HG02571 (cell line): Measurements from ENCODE around the gene TRAPPC2L.

Experiments used
- ATAC-seq: cut with Tn5 transposase; IDR thresholded peaks from one replicate; pipeline ENCODE4 v1.9.1; 2021; ENCODE audit warnings: mild to moderate bottlenecking, moderate library complexity; ENCODE audit not compliant: unreplicated experiment

Gene TRAPPC2L

GRCh38 chr16:88839026-88839529 lies 17.8 kb upstream of the TRAPPC2L start:
- ATAC-seq = no peak

GRCh38 chr16:88839745-88840599 lies 17.0 kb upstream of the TRAPPC2L start:
- no peak for ATAC-seq

GRCh38 chr16:88840600-88841215 lies 16.2 kb upstream of the TRAPPC2L start:
- ATAC-seq = no peak

GRCh38 chr16:88841521-88842307 lies 15.2 kb upstream of the TRAPPC2L start:
- ATAC-seq = no peak

GRCh38 chr16:88842308-88842756 lies 14.6 kb upstream of the TRAPPC2L start:
- no peak for ATAC-seq

- ATAC-seq = no peak
Measured at GRCh38 chr16:88842806-88843205, 14.1 kb upstream of the TRAPPC2L start.

- ATAC-seq = no peak
Measured at GRCh38 chr16:88843256-88843655, 13.7 kb upstream of the TRAPPC2L start.

- ATAC-seq = no peak
Measured at GRCh38 chr16:88844419-88845036, 12.4 kb upstream of the TRAPPC2L start.

GRCh38 chr16:88846088-88846487 lies 10.8 kb upstream of the TRAPPC2L start:
- no peak for ATAC-seq

GRCh38 chr16:88847654-88848053 lies 9.3 kb upstream of the TRAPPC2L start:
- no peak for ATAC-seq

GRCh38 chr16:88848557-88848956 lies 8.4 kb upstream of the TRAPPC2L start:
- no peak for ATAC-seq

GRCh38 chr16:88850531-88851199 lies 6.3 kb upstream of the TRAPPC2L start:
- ATAC-seq = no peak

- no peak for ATAC-seq
Measured at GRCh38 chr16:88851616-88852015, 5.3 kb upstream of the TRAPPC2L start.

GRCh38 chr16:88853325-88853941 lies 3.5 kb upstream of the TRAPPC2L start:
- ATAC-seq = no peak

- no peak for ATAC-seq
Measured at GRCh38 chr16:88854306-88855111, 2.4 kb upstream of the TRAPPC2L start.

- ATAC-seq = no peak
Measured at GRCh38 chr16:88855176-88855575, 1.8 kb upstream of the TRAPPC2L start.

GRCh38 chr16:88855736-88856121 lies 1.2 kb upstream of the TRAPPC2L start:
- no peak for ATAC-seq

- no peak for ATAC-seq
Measured at GRCh38 chr16:88856122-88856827, 652 bp upstream of the TRAPPC2L start.
